Calu3 (cell line): ENCODE measurements around the gene TSR3. TPM values are rescaled to one million over a fixed set of nuclear protein-coding genes. Genes with fewer than 3 reads are reported as not detected.

Experiments used
- BruUV-seq: library from RNA; stranded (reverse); fragments of 400-500 nt; replicated peaks from 2 replicates; lab custom pipeline; 2021; lab: Mats Ljungman, UMichigan
- CTCF ChIA-PET: fragments of 300-600 bp; sonication (Branson Sonifier 250); formaldehyde crosslinking; loops from one replicate; lab custom pipeline; 2022; ENCODE audit warnings: antibody characterized with exemption; lab: Charles Lee
- DNase-seq: peaks from one replicate; pipeline ENCODE4 v3.0.0; 2022
- H3K27ac Mint-ChIP-seq: one replicate; pipeline ENCODE4 v1.8.0; 2022; ENCODE audit warnings: mixed read lengths; ENCODE audit not compliant: unreplicated experiment
- H3K27me3 Mint-ChIP-seq: one replicate; pipeline ENCODE4 v1.8.0; 2022; ENCODE audit warnings: mixed read lengths; ENCODE audit not compliant: unreplicated experiment
- H3K36me3 Mint-ChIP-seq: one replicate; pipeline ENCODE4 v1.8.0; 2022; ENCODE audit warnings: mild to moderate bottlenecking, moderate library complexity, mixed read lengths; ENCODE audit not compliant: insufficient read depth, unreplicated experiment
- H3K4me1 Mint-ChIP-seq: one replicate; pipeline ENCODE4 v1.8.0; 2022; ENCODE audit warnings: mild to moderate bottlenecking, low read depth, mixed read lengths; ENCODE audit not compliant: unreplicated experiment
- H3K4me3 Mint-ChIP-seq: one replicate; pipeline ENCODE4 v1.8.0; 2022; ENCODE audit warnings: mild to moderate bottlenecking, low read depth, moderate library complexity, mixed read lengths; ENCODE audit not compliant: unreplicated experiment
- H3K9me3 Mint-ChIP-seq: one replicate; pipeline ENCODE4 v1.8.0; 2022; ENCODE audit warnings: low read depth, mixed read lengths; ENCODE audit not compliant: unreplicated experiment
- CTCF ChIP-seq: fragments of 200-600 bp; IDR thresholded peaks from one replicate; pipeline ENCODE4 v1.8.0; 2022; ENCODE audit warnings: antibody characterized with exemption; ENCODE audit not compliant: unreplicated experiment
- intact Hi-C: fragments of 100-400 bp; cut with micrococcal nuclease; formaldehyde crosslinking; loops from one replicate; pipeline ENCODE4 v1.10.0; 2022; ENCODE audit not compliant: unreplicated experiment
- total RNA-seq: library from RNA; stranded (reverse); gene quantifications from 2 replicates; pipeline ENCODE4 v1.2.3, GENCODE V29; 2022

The TSR3 gene
- total RNA-seq, 1 experiment from 2014 or later, result 59.4 TPM

GRCh38 chr16:1316033-1316405 lies 35.7 kb downstream of the TSR3 start:
- TF ChIP-seq CTCF, result no peak
- CTCF ChIA-PET, result no interaction called here
- Mint-ChIP-seq H3K36me3 (peaks cover 94% of the 10 kb centered on the region), H3K27ac (no peak overlapping the region), H3K9me3 (no peaks in the 10 kb centered on the region), H3K27me3 (no peaks in the 10 kb centered on the region), H3K4me1 (peaks cover 9% of the 10 kb centered on the region), H3K4me3 (no peak overlapping the region)
- no peak for DNase-seq
- BruUV-seq, result no TSS peak
- intact Hi-C loops, result no loop called here

DNA sequence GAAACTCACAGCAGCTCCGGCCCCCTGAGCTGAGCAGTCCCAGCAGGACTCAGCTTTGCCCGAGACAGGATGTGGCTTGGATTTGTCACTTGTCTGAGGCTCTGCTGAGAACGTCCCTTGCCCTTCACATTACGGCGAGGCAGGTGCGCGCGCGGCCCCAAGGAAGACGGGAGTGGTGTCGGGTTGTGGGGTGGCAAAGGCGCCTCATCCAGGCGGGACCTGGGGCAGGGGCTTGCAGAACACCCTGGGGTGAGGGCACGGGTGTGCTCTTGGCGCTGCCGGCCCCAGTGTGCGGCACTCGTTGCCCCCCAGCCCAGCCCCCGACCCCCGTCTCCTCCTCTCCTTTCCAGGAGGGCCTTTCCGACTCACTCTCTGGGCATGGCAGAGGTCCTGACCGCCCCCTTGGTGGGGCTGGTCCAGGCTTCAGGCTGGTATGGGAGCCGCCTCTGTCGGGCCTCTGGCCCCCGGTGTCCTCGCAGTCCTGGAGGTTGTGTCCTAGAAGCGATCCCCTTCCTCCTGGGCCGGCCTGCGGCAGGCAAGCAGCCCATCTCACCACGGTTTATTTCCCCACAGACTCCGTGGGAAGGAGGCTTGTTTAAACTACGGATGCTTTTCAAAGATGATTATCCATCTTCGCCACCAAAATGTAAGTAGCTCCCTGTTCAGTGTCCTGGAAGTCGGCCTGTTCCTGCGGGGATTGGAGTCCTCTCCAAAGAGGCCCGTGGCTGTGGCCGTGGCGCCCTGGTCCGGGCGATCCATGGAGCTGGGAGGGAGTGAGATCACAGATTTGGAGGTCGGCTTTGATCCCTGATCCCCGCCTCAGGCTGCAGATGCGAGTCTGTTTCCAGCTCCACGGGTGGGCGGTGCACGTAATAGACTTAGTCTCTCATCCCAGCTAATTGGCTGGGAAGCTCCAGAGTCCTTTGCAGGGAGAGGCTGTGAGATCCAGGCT lies 36.3 kb downstream of the TSR3 start:
- CTCF ChIA-PET, result no interaction called here
- Mint-ChIP-seq H3K27me3 (no peaks in the 10 kb centered on the region), H3K9me3 (no peaks in the 10 kb centered on the region), H3K4me3 (no peak overlapping the region), H3K4me1 (peaks cover 15% of the 10 kb centered on the region), H3K27ac (no peak overlapping the region), H3K36me3 (peaks cover 94% of the 10 kb centered on the region)
- TF ChIP-seq CTCF, result no peak
- no peak for DNase-seq
- intact Hi-C loops, result no loop called here
- BruUV-seq, result no TSS peak

GRCh38 chr16:1314399-1315068 lies 37.1 kb downstream of the TSR3 start:
- CTCF ChIA-PET, result no interaction called here
- Mint-ChIP-seq H3K27me3 (no peaks in the 10 kb centered on the region), H3K36me3 (peaks cover 92% of the 10 kb centered on the region)

More at GRCh38 chr16:1314399-1315068, 37.1 kb downstream of the TSR3 start:
- intact Hi-C loops, result no loop called here
- no peak overlapping the region for H3K27ac Mint-ChIP-seq
- peaks cover 20% of the 10 kb centered on the region for H3K4me1 Mint-ChIP-seq
- no peaks in the 10 kb centered on the region for H3K9me3 Mint-ChIP-seq
- TF ChIP-seq CTCF, result no peak
- no TSS peak for BruUV-seq
- DNase-seq, result no peak
- no peak overlapping the region for H3K4me3 Mint-ChIP-seq
